Central memory CD4-positive, alpha-beta T cell (primary cell): ENCODE results near the gene VPS50.

ENCODE experiments used
- DNase-seq: peaks from one replicate; pipeline ENCODE4 v3.0.0; 2022
- total RNA-seq, 3 experiments: gene quantifications; one replicate each; lab custom pipeline; 2026; lab: John Stamatoyannopoulos, UW

Gene VPS50
- total RNA-seq: 37.6 to 74.5 (median 54.4) reads per million in 3 experiments

GRCh38 chr7:93231799-93232672 lies at the start of gene VPS50:
Gene VPS50 (plus strand): TSS chr7:93232366. CDS start chr7:93232468, 102 bp downstream.
- peak; percentile 94 for DNase-seq

DNA sequence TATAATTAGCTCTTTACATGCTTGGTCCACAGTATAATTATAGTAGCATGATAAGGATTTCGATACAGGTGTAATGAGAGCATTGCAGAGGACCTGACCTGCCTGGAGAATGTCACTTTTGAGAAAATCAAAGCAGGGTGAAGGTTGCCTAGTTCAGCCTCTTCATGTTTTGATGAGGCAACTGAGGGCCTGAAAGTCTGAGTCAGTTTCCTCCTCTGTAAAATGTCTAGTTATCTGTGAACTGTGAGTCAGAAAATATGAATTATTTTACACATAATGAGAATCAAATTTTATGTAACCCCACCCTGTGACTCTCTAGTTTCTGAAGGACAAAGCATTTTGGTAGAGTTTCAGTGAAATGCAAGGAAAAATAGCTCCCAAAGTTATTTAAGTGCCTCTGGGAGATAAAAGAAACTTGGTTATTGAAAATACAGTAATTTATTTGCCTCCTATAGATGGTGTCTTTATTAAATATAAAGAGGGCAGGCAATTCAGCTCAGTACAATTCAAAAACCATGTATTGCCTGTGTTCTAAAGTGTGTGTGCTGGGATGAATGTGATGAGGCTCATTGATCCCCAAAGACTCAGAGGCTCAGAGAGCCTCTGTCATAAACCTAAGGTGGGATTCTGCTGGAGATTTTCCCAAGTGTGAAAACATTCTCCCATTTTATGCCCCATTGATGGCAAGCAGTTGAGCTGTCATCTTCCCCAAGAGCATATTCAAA lies 46.7 kb upstream of the VPS50 start:
- no peak for DNase-seq

GRCh38 chr7:93188870-93189634 lies 43.1 kb upstream of the VPS50 start:
- no peak for DNase-seq

DNA sequence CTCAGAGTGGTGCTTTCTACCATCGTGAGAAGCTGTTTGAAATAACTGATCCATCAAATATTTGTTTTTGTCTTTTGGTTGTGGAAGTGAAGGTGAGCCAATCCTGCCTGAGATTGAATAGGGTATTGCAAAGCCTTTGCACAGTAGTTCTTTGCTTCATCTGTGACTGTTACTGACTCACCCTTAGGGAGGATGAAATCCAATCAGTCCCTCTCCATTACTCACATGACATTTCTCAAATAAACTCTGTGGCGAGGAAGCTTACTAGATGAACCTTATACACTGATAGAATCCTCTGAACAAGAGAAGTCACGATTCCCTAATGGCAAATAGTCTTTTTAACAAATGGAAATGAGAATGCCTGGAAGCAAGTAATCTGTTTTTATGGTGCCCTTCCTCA lies 37.8 kb upstream of the VPS50 start:
- no peak for DNase-seq

DNA sequence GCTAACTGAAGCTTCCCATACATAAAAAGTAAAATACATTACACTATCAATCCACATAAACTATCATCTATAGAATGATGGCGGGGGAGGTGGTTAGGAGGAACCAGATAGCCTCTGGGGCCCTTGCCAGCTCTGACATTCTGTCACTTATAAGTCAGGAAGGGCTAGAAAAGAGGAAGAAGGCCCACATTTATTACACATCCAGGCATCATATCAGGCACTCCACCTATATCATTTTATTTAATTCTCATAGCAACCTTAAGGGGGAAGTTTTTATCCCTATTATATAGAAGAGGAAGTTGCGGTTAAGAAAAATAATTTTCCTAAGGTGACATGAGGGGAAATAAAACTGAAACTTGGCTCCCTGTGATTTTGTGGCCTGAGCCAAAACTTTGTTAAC lies 35.8 kb upstream of the VPS50 start:
- no peak for DNase-seq

DNA sequence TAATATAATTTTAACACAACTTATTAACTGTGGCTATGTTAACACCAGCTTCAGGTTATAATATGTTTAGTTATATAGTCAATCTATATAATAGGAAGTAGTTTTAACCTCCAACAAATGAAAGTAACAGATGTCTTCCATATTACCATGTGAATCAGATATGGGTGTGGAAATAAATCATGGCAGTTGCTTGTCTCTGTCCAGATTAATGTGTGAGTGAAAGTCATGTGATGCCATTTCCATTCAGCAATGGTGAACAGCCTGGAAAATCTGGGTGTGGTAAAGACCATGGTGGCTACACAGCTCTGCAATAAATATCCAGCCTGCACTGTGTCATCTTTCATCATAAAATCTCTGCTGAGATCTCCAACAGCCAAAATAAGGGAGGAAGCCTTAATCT lies 33.7 kb upstream of the VPS50 start:
- no peak for DNase-seq

DNA sequence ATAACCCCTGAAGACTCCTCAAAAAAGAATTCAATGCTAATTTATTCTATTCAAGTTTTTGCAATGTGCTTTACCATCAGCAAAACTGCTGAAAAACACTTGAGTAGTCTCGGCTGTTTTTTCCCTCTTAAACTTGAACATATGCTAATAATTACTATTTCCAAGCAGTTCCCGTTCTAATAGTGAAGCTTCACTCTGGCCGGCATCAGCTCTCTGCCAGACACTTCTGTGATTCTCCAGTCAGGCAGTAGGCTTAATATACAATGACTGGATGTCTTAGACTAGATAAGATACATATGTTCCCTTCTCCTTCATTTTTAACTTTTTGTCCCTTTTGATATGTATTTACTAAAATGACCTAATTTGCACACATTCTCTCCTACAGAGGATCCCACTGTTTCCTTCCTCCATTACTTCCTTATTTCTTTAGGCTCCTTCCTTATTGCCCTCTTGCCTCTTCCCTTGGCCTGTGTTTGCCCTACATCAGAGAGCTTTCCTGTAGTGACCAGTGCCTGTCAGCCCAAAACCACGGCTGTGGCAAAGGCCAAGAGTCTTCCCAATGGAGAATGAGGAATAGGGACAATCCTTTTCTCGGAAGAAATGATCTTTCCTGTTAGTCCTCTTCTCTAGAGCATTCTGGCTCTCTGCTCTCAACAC lies 29.4 kb upstream of the VPS50 start:
- no peak for DNase-seq

DNA sequence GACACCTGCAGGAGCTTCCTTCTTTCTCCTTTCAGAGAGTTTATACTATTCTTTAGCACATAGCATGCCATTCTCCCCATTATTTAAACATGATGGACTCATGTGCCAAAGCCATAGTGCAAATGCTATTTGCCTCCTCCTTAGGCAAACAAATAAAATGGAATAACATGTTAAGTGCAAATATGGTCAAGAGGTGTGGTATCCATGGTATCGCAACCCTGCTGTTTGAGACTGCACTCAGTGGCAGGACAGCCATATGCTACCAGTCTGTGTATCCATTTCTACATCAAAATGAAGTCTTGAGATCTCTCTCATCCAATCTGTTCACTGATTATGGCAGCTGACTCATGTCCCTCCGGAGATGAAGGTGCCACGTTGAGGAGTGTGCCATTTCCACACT lies 28.7 kb upstream of the VPS50 start:
- no peak for DNase-seq

DNA sequence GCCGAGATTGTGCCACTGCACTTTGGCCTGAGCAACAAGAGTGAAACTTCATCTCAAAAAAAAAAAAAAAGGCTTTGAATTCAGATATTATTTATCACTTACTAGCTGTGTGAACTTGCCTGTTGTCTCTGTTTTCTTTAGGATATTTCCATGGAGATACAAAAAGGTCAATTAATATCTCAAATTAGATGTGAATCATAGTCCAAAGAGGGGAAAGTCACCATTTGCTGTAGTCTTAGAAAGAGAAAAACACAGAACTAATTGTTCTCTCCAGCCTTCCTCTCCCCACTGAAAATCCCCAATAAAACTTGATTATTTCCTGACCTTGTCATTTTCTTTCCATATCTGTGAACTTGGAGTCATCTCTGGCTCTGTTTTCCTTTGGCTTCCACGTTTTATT lies 27.1 kb upstream of the VPS50 start:
- DNase-seq: no peak

DNA sequence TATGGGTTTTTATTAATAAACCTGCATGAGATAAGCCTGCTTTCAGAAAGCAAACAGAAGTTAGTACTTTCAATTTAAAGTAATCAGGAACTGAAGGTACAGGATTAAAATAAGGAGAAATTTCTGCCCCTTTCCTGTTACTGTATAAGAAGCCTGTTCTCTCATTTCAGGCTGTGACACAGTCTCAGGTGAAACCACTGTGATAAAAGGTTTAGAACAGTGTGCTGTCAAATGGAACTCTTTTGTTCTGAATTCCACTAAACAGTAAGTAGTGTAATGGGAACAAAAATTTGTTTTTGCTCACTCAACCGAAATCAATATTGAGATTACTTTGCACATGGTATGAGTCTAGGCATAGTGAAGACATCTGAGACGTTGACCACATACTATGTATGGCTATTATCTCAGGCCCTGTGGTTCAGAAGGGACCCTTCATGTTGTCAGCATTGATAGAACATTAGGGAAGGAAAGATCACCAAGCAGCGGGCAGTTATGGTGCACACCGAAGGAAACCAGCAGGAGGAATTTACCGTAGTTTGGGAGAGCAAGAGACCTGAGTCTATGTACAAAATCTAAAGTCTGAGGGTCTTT lies 20.8 kb upstream of the VPS50 start:
- no peak for DNase-seq

DNA sequence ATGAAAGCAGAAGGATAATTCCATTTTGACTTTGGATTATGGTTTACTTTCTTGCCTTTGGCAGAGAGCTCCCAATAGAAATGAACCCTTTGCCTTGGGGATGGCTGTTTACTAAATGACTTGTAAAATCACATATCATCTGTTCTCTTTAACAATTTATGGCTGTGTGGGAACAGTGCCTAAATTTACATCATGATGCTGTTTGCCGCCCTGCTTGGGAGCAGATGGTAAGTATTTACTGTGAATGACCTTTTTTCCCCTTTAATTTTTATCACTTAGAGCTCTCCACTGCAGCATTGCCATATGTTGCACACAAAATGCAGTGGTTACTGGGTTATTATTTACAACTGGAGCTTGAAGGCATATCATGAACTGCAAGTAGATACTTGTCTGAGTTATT lies 19.3 kb upstream of the VPS50 start:
- no peak for DNase-seq

DNA sequence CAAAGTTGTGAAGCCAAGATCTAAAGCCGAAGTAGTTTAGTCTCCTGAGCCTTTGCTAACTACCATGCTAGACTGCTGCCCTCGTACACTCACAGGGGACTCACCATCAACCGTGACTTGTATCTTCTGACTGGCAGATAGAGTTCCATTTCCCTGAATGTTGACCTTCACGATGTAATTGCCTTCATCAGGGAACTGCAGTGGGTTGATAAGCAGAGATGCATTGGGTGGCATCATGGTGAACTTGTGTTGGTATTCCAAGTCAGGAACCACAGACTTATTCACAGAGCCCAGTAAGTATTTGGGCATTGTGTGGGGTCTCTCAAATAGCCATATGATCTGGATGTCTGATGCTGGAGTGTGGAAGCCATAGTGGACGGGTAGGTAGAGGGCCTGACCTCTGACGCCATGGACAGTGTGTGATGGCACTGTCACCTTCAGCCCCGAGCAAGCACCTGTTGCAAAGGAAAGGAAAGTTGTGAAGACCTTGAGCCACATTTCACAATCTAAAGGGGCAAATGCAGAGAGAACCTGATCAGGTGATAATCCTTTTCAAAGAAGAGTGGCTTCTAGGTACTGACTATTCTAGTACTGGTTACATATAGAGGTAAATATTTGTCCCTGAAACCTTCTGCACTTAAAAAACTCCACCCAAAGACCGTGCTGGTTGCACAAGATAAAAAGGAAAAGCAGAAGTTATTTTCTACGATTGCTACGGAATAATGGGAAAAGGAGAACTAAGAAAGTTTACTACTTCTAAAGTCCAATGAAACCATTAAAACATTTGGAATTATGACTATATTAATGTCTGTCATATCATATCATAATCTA lies 13.0 kb upstream of the VPS50 start:
- DNase-seq: no peak

DNA sequence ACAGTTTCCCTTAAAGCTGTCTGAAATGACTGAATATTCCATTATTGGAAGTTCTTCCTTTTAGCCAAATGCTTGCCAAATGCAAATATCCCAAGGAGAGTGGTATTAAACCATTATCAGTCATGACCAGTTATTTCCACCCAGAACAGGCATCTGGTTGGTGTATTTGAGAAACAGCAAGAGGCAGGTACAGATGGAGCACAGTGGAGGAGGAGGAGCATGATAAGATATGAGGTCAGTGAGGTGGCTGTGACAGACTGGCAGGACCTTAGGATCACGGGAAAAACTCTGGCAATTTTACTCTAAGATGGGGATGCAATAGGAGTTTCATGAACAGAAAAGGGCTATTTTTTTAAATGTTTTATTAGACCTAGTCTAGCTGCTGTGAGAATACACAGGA lies 12.3 kb upstream of the VPS50 start:
- DNase-seq: no peak

DNA sequence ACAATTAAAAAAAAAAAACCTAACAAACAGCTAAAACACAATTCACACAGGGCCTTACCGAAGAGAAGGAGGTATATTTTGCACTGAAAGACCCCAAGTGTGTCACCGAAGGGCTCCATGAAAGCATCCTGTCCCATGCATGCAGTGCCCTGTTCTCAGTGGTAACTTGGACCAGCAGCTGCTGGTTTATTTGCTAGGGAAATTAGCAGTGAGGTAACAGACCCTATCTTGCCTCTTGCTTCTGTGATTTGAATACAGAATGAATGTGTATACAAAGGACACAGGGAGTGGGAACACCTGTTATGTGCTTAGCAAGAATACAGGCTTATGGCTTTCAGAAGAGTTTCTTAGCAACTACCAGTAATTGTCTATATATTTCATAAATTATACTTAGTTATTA lies 5.9 kb upstream of the VPS50 start, which contains the start of gene HEPACAM2:
Gene HEPACAM2, minus strand, starts transcription at position 160 of the 400 bp plus-strand sequence.
- DNase-seq: no peak

GRCh38 chr7:93228302-93228701 lies 3.9 kb upstream of the VPS50 start:
- DNase-seq: peak; percentile 68

GRCh38 chr7:93231259-93231658 lies 907 bp upstream of the VPS50 start:
- DNase-seq: no peak

- no peak for DNase-seq
Observed at GRCh38 chr7:93232673-93233018, 480 bp downstream of the VPS50 start.

DNA sequence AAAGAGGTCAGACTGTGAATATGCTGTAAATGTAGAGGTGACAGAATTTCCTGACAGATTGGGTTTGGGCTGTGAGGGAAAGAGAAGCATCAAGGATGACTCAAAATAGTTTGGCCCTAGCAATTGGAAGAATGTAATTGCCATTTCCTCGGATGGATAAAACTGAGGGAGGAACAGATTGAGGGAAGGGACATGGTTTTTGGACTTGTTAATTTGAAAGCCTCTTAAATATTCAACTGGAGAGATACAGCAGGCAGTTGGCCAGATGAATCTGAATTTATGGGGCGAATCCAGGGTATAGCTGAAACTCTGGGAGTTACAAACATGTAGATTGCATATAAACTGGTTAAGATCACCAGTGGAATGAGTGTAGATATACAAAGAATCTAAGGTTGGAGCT lies 3.4 kb downstream of the VPS50 start:
- no peak for DNase-seq

- no peak for DNase-seq
Observed at GRCh38 chr7:93238131-93238530, 6.0 kb downstream of the VPS50 start.

DNA sequence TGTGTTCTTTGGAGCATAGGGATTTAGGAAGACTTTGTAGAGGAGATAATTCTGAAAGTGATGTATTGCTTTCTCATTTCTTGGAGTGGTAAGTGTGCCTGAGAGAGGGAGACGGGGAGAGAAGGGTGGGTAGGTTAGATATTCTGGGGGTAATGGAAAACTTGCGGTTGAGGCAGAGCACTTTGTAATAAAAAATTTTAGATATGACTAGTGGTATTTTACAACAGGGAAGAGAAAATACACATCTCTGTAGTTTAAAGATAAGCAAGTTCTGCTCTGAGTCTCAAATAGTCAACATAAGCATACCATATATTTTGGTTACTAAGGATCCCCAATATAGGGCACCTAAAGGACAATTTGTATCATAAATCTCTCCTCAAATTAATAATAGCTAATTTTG lies 6.6 kb downstream of the VPS50 start:
- DNase-seq: no peak

DNA sequence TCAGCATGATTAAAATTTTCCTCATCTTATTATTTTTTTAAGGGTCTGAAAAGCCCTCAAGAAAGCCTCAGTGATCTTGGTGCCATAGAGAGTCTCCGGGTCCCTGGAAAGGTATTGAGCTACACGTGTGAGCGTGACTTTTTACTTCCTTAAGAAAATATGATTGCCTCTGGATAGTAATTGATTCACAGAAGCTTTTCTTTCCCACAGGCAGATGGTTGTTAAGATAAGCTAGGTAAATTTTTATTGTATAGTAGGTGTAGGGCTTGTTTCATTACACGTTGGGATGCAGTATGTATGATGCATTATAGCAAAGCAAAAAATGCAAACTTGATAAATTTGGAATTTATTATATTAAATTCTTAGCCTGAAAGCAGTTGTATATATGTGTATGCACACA lies 7.7 kb downstream of the VPS50 start:
- DNase-seq: no peak

- no peak for DNase-seq
Observed at GRCh38 chr7:93242106-93242505, 9.9 kb downstream of the VPS50 start.
